Stimulated activated CD4-positive, alpha-beta T cell treated with anti-CD3 and anti-CD28 coated beads, Interleukin-1b, Interleukin-23, amount 100 ng/mL, for 4 hours (primary cell): ENCODE results near the gene RNU6-1.

Source experiments
- DNase-seq, 2 donors: peaks; one replicate each; pipeline ENCODE4 v3.0.0-alpha.2; 2020; ENCODE audit warnings: low read depth in 2 of 2

The RNU6-1 gene

DNA sequence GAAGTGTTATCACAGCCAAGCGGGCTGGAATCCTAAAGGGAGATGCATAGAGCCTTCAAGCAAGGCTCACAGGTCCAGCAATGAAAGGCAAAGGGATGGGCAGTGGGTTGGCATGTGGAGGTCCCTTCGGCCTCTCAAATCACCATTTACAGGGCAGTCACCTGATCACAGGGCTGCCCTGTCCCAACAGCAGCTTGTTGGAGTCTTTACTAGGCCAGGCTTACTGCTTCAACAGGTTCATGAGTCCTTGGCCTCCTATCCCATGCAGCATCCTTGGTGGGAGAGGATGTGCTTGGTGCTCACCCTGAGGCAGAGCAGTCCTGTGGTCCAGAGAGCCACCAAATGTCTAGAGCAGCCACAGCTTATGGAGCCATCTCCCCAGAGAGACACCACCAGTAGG lies 38.7 kb downstream of the RNU6-1 start:
- DNase-seq = no peak

DNA sequence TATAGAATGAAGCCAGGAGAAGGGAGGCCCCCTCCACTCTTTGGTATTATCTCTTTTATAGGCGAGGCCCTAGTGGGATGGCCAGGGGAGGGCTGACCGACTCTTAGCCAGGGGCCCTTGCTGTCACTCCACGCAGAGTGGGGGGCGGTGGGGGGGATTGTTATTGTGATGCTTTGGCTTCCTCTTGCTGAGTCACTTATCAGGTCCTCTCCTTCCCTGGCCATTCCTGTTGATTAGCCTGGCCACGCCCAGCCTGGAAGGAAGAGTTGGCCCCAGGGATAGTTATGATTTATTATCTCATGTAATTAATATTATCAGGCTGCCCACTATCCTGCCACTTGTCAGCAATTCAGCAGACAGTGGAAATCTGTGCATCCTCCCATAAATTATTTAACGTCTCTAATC lies 40.0 kb downstream of the RNU6-1 start:
- DNase-seq = no peak

GRCh38 chr15:67796196-67797127 lies 43.4 kb downstream of the RNU6-1 start:
- DNase-seq = no peak

DNA sequence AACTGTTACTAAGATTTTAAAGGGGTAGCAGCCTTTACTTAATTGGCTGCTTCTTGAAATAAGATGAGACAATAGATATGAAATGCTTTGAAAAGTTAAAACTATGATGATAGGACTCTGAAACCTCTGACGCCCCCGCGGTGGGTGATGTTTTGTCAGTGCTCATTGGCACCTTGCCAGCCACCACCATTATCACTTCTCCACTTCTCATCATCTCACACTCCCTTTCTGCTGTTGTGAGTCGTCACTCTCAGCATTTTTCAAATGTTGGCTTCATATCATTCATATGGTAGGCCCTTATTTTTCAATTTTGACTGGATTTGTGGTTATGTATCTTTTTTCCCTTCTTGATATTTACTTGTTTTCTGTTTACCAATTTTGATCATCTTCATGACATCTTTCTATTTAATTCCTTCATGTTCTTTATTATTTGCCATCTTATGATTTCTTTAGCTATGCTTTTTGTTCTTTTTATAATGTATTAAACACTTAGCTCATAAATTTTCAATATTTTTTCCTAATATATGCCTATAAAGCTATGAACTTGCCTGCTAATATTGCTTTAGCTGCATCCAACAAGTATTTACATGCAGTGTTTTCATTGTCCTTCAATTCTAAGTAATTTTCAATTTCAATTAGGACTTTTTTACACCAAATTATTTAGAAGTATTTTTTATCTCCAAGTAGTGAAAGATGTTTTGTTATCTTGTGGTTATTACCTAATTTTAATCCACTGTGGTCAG lies 44.8 kb downstream of the RNU6-1 start:
- DNase-seq = peak in 1 of 2 donors; percentile 32

GRCh38 chr15:67792250-67792942 lies 47.4 kb downstream of the RNU6-1 start:
- no peak for DNase-seq

DNA sequence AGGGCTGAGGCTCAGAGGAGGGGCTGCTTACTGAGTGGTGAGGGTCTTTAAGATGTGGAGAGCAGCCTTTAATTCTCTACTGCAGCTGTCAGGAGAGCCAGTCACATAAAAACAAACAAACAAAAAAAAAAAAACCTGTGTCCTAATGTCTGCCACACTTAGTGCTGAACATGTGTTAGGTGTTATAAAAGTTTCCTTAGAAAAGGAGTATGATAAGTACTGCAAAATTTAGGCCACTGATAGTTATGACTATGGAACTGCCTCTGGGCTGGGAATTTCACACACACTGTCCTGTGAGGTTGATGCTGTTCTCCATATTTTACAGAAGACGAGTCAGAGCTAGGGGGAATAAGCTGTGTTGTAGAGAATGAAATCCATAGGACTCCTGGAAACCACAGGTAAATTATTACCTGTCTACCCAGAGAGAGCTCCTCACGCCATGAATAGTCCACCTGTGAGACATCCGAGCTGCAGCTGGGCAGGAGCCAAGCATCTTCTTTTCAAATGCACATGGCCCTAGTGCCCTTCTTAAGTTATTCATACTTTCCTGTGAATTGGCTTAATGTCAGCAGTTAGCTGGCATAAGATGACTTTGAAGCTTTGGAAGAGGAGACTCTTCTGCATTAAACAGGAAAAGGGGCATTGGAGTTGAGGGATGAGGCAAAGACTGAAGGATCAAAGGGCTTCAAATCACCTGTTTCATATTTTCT lies 49.1 kb downstream of the RNU6-1 start:
- no peak for DNase-seq
